Ureter (tissue), 1 donor: ENCODE measurements around the gene KRT39. TPM values are rescaled to one million over a fixed set of nuclear protein-coding genes. Genes with fewer than 3 reads are reported as not detected.
A peak's percentile ranks its signal among the peaks of the same experiment; 100 is the strongest.
"Not testable (repeated sequence)": the region's sequence is repeated elsewhere in the genome, so short reads cannot be mapped to it uniquely, and the experiment has no call there.

Source experiments
- DNase-seq: peaks from one replicate; pipeline ENCODE4 v3.0.0-alpha.2; 2020; ENCODE audit warnings: low spot score
- total RNA-seq: library from RNA; stranded (reverse); gene quantifications from one replicate; pipeline ENCODE4 v1.2.4, GENCODE V29; 2023
- donor health status: DM: yes; HTN: yes; CAD: no.

Gene KRT39
- total RNA-seq, 1 donor from 2014 or later: not detected

- no peak for DNase-seq
These were observed 26.5 kb downstream of the KRT39 start for GRCh38 chr17:40940266-40940665.

- no peak for DNase-seq
These were observed 27.8 kb downstream of the KRT39 start for GRCh38 chr17:40938981-40939380.

GRCh38 chr17:40937384-40937819 is 29.3 kb downstream of the KRT39 start, which contains the start of gene KRT23:
Gene KRT23 (minus strand): TSS chr17:40937646. CDS start chr17:40936603, 1,043 bp downstream.
- no peak for DNase-seq

GRCh38 chr17:40936976-40937375 is 29.8 kb downstream of the KRT39 start:
- DNase-seq: no peak

- no peak for DNase-seq
These were observed 30.2 kb downstream of the KRT39 start for GRCh38 chr17:40936437-40936971.

GRCh38 chr17:40935624-40936023 is 31.1 kb downstream of the KRT39 start:
- no peak for DNase-seq

GRCh38 chr17:40932608-40933007 is 34.1 kb downstream of the KRT39 start:
- DNase-seq: no peak

- DNase-seq: no peak
These were observed 35.4 kb downstream of the KRT39 start for GRCh38 chr17:40931311-40931710.

- no peak for DNase-seq
These were observed 40.4 kb downstream of the KRT39 start for GRCh38 chr17:40926341-40926740.

- DNase-seq: no peak
These were observed 44.5 kb downstream of the KRT39 start for GRCh38 chr17:40922239-40922638.

- no peak for DNase-seq
These were observed 45.7 kb downstream of the KRT39 start for GRCh38 chr17:40921026-40921425.

- DNase-seq: not testable (repeated sequence)
These were observed 49.6 kb downstream of the KRT39 start for GRCh38 chr17:40917116-40917515.

- DNase-seq: no peak
These were observed 50.4 kb downstream of the KRT39 start for GRCh38 chr17:40916366-40916765.

- DNase-seq: no peak
These were observed 51.0 kb downstream of the KRT39 start for GRCh38 chr17:40915721-40916256.

GRCh38 chr17:40915199-40915661 is 51.5 kb downstream of the KRT39 start:
- DNase-seq: no peak

GRCh38 chr17:40914075-40914855 is 52.5 kb downstream of the KRT39 start:
- DNase-seq: no peak

- DNase-seq: no peak
These were observed 54.1 kb downstream of the KRT39 start for GRCh38 chr17:40912486-40913210.

GRCh38 chr17:40910441-40910841 is 56.3 kb downstream of the KRT39 start:
- DNase-seq: no peak

GRCh38 chr17:40909755-40910154 is 57.0 kb downstream of the KRT39 start:
- no peak for DNase-seq

GRCh38 chr17:40909351-40909750 is 57.4 kb downstream of the KRT39 start:
- peak; percentile 92 for DNase-seq
